HepG2 (cell line): ENCODE data around the gene RUSC1. TPM values are rescaled to one million over a fixed set of nuclear protein-coding genes. Genes with fewer than 3 reads are reported as not detected.

Experiments
- AGO2 ChIP-seq: fragments of 200-400 bp; formaldehyde crosslinking; optimal IDR thresholded peaks from 2 replicates; pipeline ENCODE3; 2017; ENCODE audit warnings: mild to moderate bottlenecking, low read depth, low read length, moderate library complexity
- AKNA ChIP-seq: sonication (generic); formaldehyde crosslinking; IDR thresholded peaks from 2 replicates; pipeline ENCODE4 v1.4.0; 2020; ENCODE audit warnings: missing genetic modification reagents, borderline replicate concordance
- CSRNP1 ChIP-seq: sonication (generic); formaldehyde crosslinking; IDR thresholded peaks from 2 replicates; pipeline ENCODE4 v1.8.1; 2023; ENCODE audit warnings: mild to moderate bottlenecking, missing genetic modification reagents
- DNMT1 ChIP-seq: sonication (generic); formaldehyde crosslinking; IDR thresholded peaks from 2 replicates; pipeline ENCODE4 v1.5.1; 2020; ENCODE audit warnings: mild to moderate bottlenecking, missing genetic modification reagents
- ETV6 ChIP-seq: sonication (generic); formaldehyde crosslinking; conservative IDR thresholded peaks from 2 replicates; pipeline ENCODE4 v1.4.0; 2020; ENCODE audit warnings: missing genetic modification reagents
- FOSL2 ChIP-seq: sonication (generic); formaldehyde crosslinking; IDR thresholded peaks from 2 replicates; pipeline ENCODE4 v1.4.0; 2020; ENCODE audit warnings: missing genetic modification reagents
- FOXJ3 ChIP-seq: sonication (generic); formaldehyde crosslinking; IDR thresholded peaks from 2 replicates; pipeline ENCODE4 v1.4.0; 2020; ENCODE audit warnings: missing genetic modification reagents, mild to moderate bottlenecking, borderline replicate concordance
- GLI4 ChIP-seq: sonication (generic); formaldehyde crosslinking; IDR thresholded peaks from 2 replicates; pipeline ENCODE4 v1.5.1; 2020; ENCODE audit warnings: missing genetic modification reagents, mild to moderate bottlenecking, moderate library complexity, borderline replicate concordance
- MAF1 ChIP-seq: sonication (generic); formaldehyde crosslinking; IDR thresholded peaks from 2 replicates; pipeline ENCODE4 v1.5.0; 2020; ENCODE audit warnings: missing genetic modification reagents, borderline replicate concordance
- NCOA1 ChIP-seq: sonication (generic); formaldehyde crosslinking; IDR thresholded peaks from 2 replicates; pipeline ENCODE4 v1.9.0; 2021; ENCODE audit warnings: missing genetic modification reagents
- POLR2G ChIP-seq: fragments of 200-400 bp; formaldehyde crosslinking; IDR thresholded peaks from 2 replicates; pipeline ENCODE4 v1.6.1; 2018; ENCODE audit warnings: mild to moderate bottlenecking, low read depth, low read length, moderate library complexity
- PREB ChIP-seq: sonication (generic); formaldehyde crosslinking; IDR thresholded peaks from 2 replicates; pipeline ENCODE4 v1.4.0; 2020; ENCODE audit warnings: missing genetic modification reagents
- RBM22 ChIP-seq: fragments of 200-400 bp; formaldehyde crosslinking; optimal IDR thresholded peaks from 2 replicates; pipeline ENCODE3; 2017; ENCODE audit warnings: mild to moderate bottlenecking, low read length, moderate library complexity
- SETDB1 ChIP-seq: sonication (generic); formaldehyde crosslinking; IDR thresholded peaks from 2 replicates; pipeline ENCODE4 v1.5.1; 2020; ENCODE audit warnings: missing genetic modification reagents, mild to moderate bottlenecking, borderline replicate concordance
- TARDBP ChIP-seq: sonication (generic); formaldehyde crosslinking; IDR thresholded peaks from 2 replicates; pipeline ENCODE4 v1.8.0; 2022; ENCODE audit warnings: mild to moderate bottlenecking, missing genetic modification reagents
- ZNF343 ChIP-seq: sonication (generic); formaldehyde crosslinking; IDR thresholded peaks from 2 replicates; pipeline ENCODE4 v1.4.0; 2020; ENCODE audit warnings: mild to moderate bottlenecking, missing genetic modification reagents
- ZNF501 ChIP-seq: sonication (generic); formaldehyde crosslinking; IDR thresholded peaks from 2 replicates; pipeline ENCODE4 v1.5.1; 2020; ENCODE audit warnings: mild to moderate bottlenecking, moderate library complexity, missing genetic modification reagents
- ZNF747 ChIP-seq: sonication (generic); formaldehyde crosslinking; IDR thresholded peaks from 2 replicates; pipeline ENCODE4 v1.8.1; 2023; ENCODE audit warnings: missing genetic modification reagents, mild to moderate bottlenecking, borderline replicate concordance
- ZSCAN20 ChIP-seq: sonication (generic); formaldehyde crosslinking; IDR thresholded peaks from 2 replicates; pipeline ENCODE4 v1.4.0; 2020; ENCODE audit warnings: missing genetic modification reagents, mild to moderate bottlenecking, borderline replicate concordance
- polyA plus RNA-seq, 8 experiments: library from polyadenylated mRNA; depleted of rRNA in 3 of 8; stranded (reverse) in 7 of 8; unstranded in 1 of 8; fragments of >200 nt; fragmentation: Illumina TruSeq in 4 of 8; extraction: Trizol in 4 of 8; gene quantifications; 2 replicates each; pipeline versions ENCODE4 v1.2.1 to v1.2.3, GENCODE V29; 2011 to 2016; ENCODE audit warnings: low read depth in 4 of 8, missing spikeins in 1 of 8, mixed read lengths in 1 of 8; ENCODE audit not compliant: insufficient read depth in 1 of 8
- total RNA-seq, 5 experiments: library from RNA; depleted of rRNA; stranded (reverse); fragments of >200 nt; fragmentation: Illumina TruSeq; extraction: Trizol; gene quantifications; 2 replicates each; pipeline ENCODE4 v1.2.3, GENCODE V29; 2016; ENCODE audit warnings: low read depth in 1 of 5

RUSC1 gene
- total and polyA plus RNA-seq, 2 of the 13 experiments (the other 11 are each of a cell fraction or from before 2014, with no cell fraction given), result 18.7 to 20.4 TPM

DNA sequence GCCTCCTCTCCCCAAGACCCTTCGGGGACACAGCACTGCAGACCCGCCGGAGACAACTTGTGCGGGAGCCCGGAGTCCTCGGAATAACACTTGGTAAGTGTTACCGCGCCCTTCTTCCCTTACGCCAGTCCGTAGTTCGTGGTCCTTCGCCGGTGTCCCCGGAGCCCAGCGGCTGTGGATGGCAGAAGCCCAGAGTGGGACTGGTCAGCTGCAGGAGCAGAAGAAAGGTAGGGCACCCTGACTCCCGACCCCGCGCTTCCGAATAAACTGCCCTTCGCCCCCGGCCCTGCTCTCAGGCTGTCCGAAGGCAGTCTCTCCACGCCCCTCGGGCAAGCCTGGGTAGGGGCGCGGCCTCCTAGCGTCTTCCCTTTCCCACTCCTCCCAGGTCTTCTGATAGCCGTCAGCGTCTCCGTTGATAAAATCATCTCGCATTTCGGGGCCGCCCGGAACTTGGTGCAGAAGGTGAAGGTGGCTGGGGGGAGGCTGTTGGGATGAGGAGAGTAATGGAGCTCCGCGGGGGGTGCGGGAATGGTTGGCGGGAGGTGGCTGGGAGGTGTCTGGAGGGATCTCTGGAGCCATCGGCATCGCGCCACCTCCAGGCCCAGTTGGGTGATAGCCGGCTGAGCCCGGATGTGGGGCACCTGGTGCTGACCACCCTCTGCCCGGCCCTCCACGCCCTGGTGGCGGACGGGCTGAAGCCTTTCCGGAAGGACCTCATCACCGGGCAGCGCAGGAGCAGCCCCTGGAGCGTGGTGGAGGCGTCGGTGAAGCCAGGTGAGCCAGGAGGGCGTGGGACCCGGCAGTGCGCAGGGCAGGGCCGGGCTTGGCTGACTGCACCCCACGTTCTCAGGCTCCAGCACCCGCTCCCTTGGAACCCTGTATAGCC is 4.3 kb downstream of the RUSC1 start (continued):
- TF ChIP-seq AKNA (CRISPR knock-in tag) (0 out of 2 replicates have a peak, but pooled peaks have one; percentile 71), PREB (CRISPR knock-in tag) (no peak), RBM22 (no peak), ZSCAN20 (CRISPR knock-in tag) (no peak), FOXJ3 (CRISPR knock-in tag) (no peak), ZNF343 (no peak), TARDBP (CRISPR knock-in tag) (no peak), SETDB1 (CRISPR knock-in tag) (no peak), ZNF747 (CRISPR knock-in tag) (peak; percentile 59; the same call in 1 of the 2 replicates), FOSL2 (CRISPR knock-in tag) (no peak), NCOA1 (no peak), CSRNP1 (CRISPR knock-in tag) (no peak), POLR2G (peak; percentile 30; the same call in 1 of the 2 replicates), ETV6 (CRISPR knock-in tag) (0 out of 2 replicates have a peak, but pooled peaks have one; percentile 11), AGO2 (peak; percentile 51), GLI4 (CRISPR knock-in tag) (no peak), DNMT1 (CRISPR knock-in tag) (no peak), MAF1 (CRISPR knock-in tag) (no peak), ZNF501 (CRISPR knock-in tag) (no peak)
